Measurements from ENCODE around the gene OR6J1. TPM values are rescaled to one million over a fixed set of nuclear protein-coding genes. Genes with fewer than 3 reads are reported as not detected.

Gene OR6J1
- total RNA-seq, 1 donor from 2014 or later: not detected

DNA sequence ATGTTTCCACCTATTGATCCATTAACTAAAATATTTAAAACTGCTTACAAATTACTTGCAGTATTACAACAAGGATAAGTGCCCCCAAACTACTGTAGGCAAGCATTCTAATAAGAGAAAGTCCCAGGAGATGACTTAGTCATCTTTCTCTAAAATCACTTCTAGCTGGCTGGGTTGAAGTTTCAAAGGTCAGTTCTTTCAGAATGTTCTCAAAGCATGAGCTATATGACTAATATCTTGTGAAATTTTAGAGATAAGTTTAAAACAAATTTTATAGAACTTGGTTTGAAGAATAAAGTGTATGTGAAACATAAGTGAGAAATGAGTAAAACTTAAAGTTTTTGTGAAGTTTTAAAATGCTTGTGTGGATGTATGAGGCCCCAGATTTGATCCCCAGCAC lies 24.3 kb upstream of the OR6J1 start:
- Histone ChIP-seq H3K27me3 (no peaks in the 10 kb centered on the region), H3K4me1 (no peaks in the 10 kb centered on the region), H3K4me3 (no peak overlapping the region), H3K27ac (no peak overlapping the region), H3K9me3 (no peaks in the 10 kb centered on the region), H3K36me3 (no peaks in the 10 kb centered on the region)
- intact Hi-C loops (cut with DNase I): no loop called here
- DNase-seq (ENCODE audit: extremely low spot score in 2 of 2): no peak
- TF ChIP-seq, protein P1, sequence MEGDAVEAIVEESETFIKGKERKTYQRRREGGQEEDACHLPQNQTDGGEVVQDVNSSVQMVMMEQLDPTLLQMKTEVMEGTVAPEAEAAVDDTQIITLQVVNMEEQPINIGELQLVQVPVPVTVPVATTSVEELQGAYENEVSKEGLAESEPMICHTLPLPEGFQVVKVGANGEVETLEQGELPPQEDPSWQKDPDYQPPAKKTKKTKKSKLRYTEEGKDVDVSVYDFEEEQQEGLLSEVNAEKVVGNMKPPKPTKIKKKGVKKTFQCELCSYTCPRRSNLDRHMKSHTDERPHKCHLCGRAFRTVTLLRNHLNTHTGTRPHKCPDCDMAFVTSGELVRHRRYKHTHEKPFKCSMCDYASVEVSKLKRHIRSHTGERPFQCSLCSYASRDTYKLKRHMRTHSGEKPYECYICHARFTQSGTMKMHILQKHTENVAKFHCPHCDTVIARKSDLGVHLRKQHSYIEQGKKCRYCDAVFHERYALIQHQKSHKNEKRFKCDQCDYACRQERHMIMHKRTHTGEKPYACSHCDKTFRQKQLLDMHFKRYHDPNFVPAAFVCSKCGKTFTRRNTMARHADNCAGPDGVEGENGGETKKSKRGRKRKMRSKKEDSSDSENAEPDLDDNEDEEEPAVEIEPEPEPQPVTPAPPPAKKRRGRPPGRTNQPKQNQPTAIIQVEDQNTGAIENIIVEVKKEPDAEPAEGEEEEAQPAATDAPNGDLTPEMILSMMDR (IDR thresholded peaks at IDR 0.05): no peak
- TF ChIP-seq POLR2A (IDR thresholded peaks at IDR 0.05): no peak
- no peak for TF ChIP-seq POLR2AphosphoS5 (IDR thresholded peaks at IDR 0.05; ENCODE audit: insufficient read depth in 1 of 2, low read depth in 1 of 2)

DNA sequence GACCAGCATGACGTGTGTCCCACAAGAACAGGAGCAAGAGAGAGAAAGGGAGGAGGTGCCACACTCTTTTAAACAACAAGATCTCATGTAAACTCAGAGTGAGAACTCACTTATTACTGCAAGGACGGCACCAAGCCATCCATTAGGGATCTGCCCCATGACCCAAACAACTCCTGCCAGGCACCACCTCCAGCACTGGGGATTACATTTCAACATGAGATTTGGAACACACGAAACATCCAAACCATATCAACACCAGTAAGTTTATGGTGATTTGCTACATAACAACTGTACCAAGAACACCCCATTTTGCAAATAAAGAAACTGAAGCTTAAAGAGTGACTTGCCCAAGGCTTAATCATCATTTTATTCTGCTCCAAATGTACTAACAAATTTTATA lies 23.7 kb upstream of the OR6J1 start:
- Histone ChIP-seq H3K9me3 (no peaks in the 10 kb centered on the region), H3K27ac (no peak overlapping the region), H3K27me3 (no peaks in the 10 kb centered on the region), H3K36me3 (no peaks in the 10 kb centered on the region), H3K4me3 (no peak overlapping the region), H3K4me1 (no peaks in the 10 kb centered on the region)
- intact Hi-C loops (cut with DNase I): no loop called here
- DNase-seq (ENCODE audit: extremely low spot score in 2 of 2): no peak
- TF ChIP-seq, protein P1 (IDR thresholded peaks at IDR 0.05): no peak
- TF ChIP-seq POLR2A (IDR thresholded peaks at IDR 0.05) (no peak), POLR2AphosphoS5 (IDR thresholded peaks at IDR 0.05; ENCODE audit: insufficient read depth in 1 of 2, low read depth in 1 of 2) (no peak)

DNA sequence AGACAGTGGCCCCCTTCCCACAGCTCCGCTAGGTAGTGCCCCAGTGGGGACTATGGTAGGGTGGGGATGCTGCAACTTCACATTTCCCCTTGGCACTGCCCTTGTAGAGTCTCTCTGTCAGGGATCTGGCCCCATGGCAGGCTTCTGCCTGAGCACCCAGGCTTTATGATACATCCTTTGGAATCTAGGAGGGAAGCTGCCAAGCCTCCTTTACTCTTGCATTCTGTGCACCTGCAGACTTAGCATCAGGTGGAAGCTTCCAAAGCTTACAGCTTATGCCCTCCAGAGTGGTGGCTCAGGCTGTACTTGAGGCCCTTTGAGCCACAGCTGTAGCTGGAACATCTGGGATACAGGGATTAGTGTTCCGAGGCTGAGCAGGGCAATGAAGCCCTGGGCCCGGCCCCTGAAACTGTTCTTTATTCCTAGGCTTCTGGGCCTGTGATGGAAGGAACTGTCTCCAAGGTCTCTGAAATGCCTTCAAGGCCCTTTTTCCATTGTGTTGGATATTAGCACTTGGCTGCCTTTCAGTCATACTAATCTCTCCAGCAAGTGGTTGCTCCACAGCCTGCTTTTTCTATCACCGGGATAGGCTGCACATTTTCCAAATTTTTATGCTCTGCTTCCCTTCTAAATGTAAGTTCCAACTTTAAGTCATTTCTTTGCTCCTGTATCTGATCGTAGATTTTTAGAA lies 22.2 kb upstream of the OR6J1 start:
- intact Hi-C loops (cut with DNase I): no loop called here
- DNase-seq (ENCODE audit: extremely low spot score in 2 of 2): no peak
- no peak for TF ChIP-seq POLR2AphosphoS5 (IDR thresholded peaks at IDR 0.05; ENCODE audit: insufficient read depth in 1 of 2, low read depth in 1 of 2)
- TF ChIP-seq, protein P1 (IDR thresholded peaks at IDR 0.05): no peak
- TF ChIP-seq POLR2A (IDR thresholded peaks at IDR 0.05): no peak

DNA sequence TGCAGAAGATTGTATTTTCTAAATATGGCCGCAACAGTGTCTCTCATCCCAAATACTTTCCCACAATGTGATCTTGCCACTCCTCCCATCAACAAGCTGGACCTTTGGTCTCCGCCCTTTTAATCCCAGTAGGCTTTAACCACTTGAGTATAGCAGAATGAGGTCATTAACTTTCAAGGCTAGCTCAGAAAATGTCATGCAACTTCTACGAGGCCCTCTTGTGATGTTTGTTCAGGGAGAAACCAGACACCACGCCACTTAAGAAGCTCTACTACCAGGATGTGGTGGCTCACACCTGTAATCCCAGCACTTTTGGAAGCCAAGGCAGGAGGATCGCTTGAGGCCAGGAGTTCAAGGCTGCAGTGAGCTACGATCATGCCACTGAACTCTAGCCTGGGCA lies 20.1 kb upstream of the OR6J1 start:
- intact Hi-C loops (cut with DNase I): no loop called here
- TF ChIP-seq POLR2A (IDR thresholded peaks at IDR 0.05): no peak
- TF ChIP-seq, protein P1 (IDR thresholded peaks at IDR 0.05): no peak
- TF ChIP-seq POLR2AphosphoS5 (IDR thresholded peaks at IDR 0.05; ENCODE audit: insufficient read depth in 1 of 2, low read depth in 1 of 2): no peak
- no peaks in the 10 kb centered on the region for H3K36me3 ChIP-seq

More for the DNA sequence above, 22.2 kb upstream of the OR6J1 start:
- H3K27me3 ChIP-seq: no peaks in the 10 kb centered on the region
- no peaks in the 10 kb centered on the region for H3K9me3 ChIP-seq
- no peaks in the 10 kb centered on the region for H3K36me3 ChIP-seq
- H3K4me3 ChIP-seq: no peak overlapping the region
- no peak overlapping the region for H3K27ac ChIP-seq
- no peaks in the 10 kb centered on the region for H3K4me1 ChIP-seq

DNA sequence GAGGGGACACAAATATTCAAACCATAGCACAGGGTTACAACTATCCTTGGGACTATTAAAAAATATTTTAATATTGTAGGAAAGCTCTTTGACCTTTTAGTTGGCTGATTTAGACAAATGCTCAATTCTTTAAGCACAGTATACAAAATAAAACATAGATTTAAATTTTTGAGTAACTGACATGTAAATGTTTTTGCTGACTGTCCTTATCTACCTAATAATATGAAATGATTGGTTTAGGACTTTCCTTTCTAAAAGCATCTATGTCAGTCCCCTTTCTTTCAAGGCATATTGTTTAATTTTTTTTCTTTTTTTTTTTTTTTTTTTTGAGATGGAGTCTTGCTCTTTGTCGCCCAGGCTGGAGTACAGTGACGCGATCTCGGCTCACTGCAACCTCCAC lies 16.5 kb upstream of the OR6J1 start:
- TF ChIP-seq POLR2A (IDR thresholded peaks at IDR 0.05): no peak
- TF ChIP-seq, protein P1 (IDR thresholded peaks at IDR 0.05): no peak
- TF ChIP-seq POLR2AphosphoS5 (IDR thresholded peaks at IDR 0.05; ENCODE audit: insufficient read depth in 1 of 2, low read depth in 1 of 2): no peak

More for the DNA sequence above, 20.1 kb upstream of the OR6J1 start:
- Histone ChIP-seq H3K4me3 (no peak overlapping the region), H3K27ac (no peak overlapping the region), H3K4me1 (no peaks in the 10 kb centered on the region), H3K9me3 (no peaks in the 10 kb centered on the region), H3K27me3 (no peaks in the 10 kb centered on the region)
- no peak for DNase-seq (ENCODE audit: extremely low spot score in 2 of 2)

More for the DNA sequence above, 16.5 kb upstream of the OR6J1 start:
- intact Hi-C loops (cut with DNase I): no loop called here
- H3K9me3 ChIP-seq: no peaks in the 10 kb centered on the region
- DNase-seq (ENCODE audit: extremely low spot score in 2 of 2): no peak
- no peak overlapping the region for H3K4me3 ChIP-seq
- no peaks in the 10 kb centered on the region for H3K36me3 ChIP-seq
- no peaks in the 10 kb centered on the region for H3K4me1 ChIP-seq
- no peak overlapping the region for H3K27ac ChIP-seq
- H3K27me3 ChIP-seq: no peaks in the 10 kb centered on the region

Data from vagina (tissue), 2 donors.